ENCODE results near the gene CDKN1A.

CDKN1A gene

DNA sequence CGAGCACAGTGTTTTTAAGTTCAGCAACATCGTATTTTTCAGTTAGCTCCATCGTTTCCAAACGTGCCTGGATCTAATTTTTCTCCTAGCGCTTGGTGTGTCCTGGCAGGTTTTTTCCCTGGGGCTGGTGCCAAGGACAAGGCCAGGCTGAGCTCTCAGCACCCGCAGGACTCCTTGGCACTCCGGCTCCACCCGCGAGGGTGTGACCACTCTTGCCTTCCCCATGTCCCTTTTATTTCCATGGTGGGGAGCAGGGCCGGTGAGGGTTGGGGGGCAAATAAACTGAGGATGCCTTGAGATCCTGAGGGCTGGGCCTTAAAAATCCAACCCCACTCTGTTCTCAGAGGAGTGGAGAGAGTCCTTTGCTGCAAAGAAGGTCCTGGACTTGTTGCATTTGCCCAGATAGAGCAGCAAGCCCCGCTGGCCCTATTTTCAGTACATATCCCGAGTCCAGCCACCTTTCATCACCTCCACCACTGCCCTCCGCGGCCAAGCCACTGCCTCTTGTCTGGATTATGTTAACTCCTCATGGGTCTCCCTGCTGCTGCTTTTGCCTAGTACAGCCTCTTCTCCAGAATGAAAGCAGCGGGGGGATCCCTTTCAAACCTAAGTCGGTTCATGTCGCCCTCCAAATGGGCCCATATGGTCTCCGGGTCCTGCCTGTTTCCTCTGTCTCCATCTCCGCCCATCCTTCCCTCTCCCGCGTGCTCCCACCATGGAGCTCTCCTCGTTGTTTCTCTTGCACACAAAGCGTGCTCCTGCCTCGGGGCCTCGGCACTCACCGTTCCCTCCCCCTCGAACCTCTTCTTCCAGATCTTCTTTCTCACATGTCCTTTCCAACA, 14.6 kb downstream of the CDKN1A start:
- Histone ChIP-seq H2AFZ (ENCODE audit: low read length) (no peak overlapping the region), H3K79me2 (ENCODE audit: low read length) (no peaks in the 10 kb centered on the region), H3K9ac (ENCODE audit: low read length) (no peak overlapping the region), H3K4me1 (ENCODE audit: low read length) (no peaks in the 10 kb centered on the region), H3K36me3 (replicated peaks; ENCODE audit: insufficient read depth, low read length) (no peaks in the 10 kb centered on the region), H3K27me3 (replicated peaks; ENCODE audit: insufficient read depth, low read length) (no peaks in the 10 kb centered on the region), H3K27ac (ENCODE audit: low read length) (no peak overlapping the region), H3K9me3 (replicated peaks; ENCODE audit: insufficient read depth, low read length) (no peaks in the 10 kb centered on the region), H3F3A (ENCODE audit: insufficient read depth, low read length) (no peaks in the 10 kb centered on the region), H3K4me2 (ENCODE audit: low read depth, low read length) (no peak overlapping the region), H3K9me2 (replicated peaks; ENCODE audit: insufficient read depth, low read length) (no peaks in the 10 kb centered on the region), H3K4me3 (ENCODE audit: low read length) (no peak overlapping the region), H4K20me1 (ENCODE audit: insufficient read depth, low read length) (no peaks in the 10 kb centered on the region)
- TF ChIP-seq, protein P1, sequence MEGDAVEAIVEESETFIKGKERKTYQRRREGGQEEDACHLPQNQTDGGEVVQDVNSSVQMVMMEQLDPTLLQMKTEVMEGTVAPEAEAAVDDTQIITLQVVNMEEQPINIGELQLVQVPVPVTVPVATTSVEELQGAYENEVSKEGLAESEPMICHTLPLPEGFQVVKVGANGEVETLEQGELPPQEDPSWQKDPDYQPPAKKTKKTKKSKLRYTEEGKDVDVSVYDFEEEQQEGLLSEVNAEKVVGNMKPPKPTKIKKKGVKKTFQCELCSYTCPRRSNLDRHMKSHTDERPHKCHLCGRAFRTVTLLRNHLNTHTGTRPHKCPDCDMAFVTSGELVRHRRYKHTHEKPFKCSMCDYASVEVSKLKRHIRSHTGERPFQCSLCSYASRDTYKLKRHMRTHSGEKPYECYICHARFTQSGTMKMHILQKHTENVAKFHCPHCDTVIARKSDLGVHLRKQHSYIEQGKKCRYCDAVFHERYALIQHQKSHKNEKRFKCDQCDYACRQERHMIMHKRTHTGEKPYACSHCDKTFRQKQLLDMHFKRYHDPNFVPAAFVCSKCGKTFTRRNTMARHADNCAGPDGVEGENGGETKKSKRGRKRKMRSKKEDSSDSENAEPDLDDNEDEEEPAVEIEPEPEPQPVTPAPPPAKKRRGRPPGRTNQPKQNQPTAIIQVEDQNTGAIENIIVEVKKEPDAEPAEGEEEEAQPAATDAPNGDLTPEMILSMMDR (IDR thresholded peaks at IDR 0.05; ENCODE audit: low read length): no peak
- TF ChIP-seq EZH2 (optimal IDR thresholded peaks at IDR 0.05; ENCODE audit: low read depth, low read length) (no peak), EZH2phosphoT487 (IDR thresholded peaks at IDR 0.05; ENCODE audit: low read length) (no peak)
- DNase-seq: no peak

DNA sequence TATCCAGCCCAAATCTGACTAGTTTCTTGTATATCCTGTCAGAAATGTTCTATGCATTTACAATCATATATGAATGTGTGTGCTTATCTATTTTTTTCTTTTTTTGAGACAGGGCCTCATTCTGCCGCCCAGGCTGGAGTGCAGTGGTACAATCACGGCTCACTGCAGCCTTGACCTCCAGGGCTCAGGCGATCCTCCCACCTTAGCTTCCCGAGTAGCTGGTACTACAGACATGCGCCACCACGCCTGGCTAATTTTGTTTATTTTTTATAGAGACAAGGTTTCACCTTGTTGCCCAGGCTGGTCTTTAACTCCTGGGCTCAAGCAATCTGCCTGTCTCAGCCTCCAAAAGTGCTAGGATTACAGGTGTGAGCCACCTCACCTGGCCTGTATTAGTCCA, 16.1 kb downstream of the CDKN1A start:
- Histone ChIP-seq H4K20me1 (ENCODE audit: insufficient read depth, low read length) (no peaks in the 10 kb centered on the region), H3K4me1 (ENCODE audit: low read length) (no peaks in the 10 kb centered on the region), H3K9ac (ENCODE audit: low read length) (no peak overlapping the region), H3K9me2 (replicated peaks; ENCODE audit: insufficient read depth, low read length) (no peaks in the 10 kb centered on the region), H3K79me2 (ENCODE audit: low read length) (no peaks in the 10 kb centered on the region), H3K27me3 (replicated peaks; ENCODE audit: insufficient read depth, low read length) (no peaks in the 10 kb centered on the region), H3F3A (ENCODE audit: insufficient read depth, low read length) (no peaks in the 10 kb centered on the region), H3K9me3 (replicated peaks; ENCODE audit: insufficient read depth, low read length) (no peaks in the 10 kb centered on the region), H3K36me3 (replicated peaks; ENCODE audit: insufficient read depth, low read length) (no peaks in the 10 kb centered on the region), H3K4me3 (ENCODE audit: low read length) (no peak overlapping the region), H3K4me2 (ENCODE audit: low read depth, low read length) (no peak overlapping the region), H2AFZ (ENCODE audit: low read length) (no peak overlapping the region), H3K27ac (ENCODE audit: low read length) (no peak overlapping the region)
- no peak for DNase-seq
- TF ChIP-seq EZH2 (optimal IDR thresholded peaks at IDR 0.05; ENCODE audit: low read depth, low read length) (no peak), EZH2phosphoT487 (IDR thresholded peaks at IDR 0.05; ENCODE audit: low read length) (no peak)
- TF ChIP-seq, protein P1 (IDR thresholded peaks at IDR 0.05; ENCODE audit: low read length): no peak

- TF ChIP-seq, protein P1 (IDR thresholded peaks at IDR 0.05; ENCODE audit: low read length): no peak
- TF ChIP-seq EZH2 (optimal IDR thresholded peaks at IDR 0.05; ENCODE audit: low read depth, low read length) (no peak), EZH2phosphoT487 (IDR thresholded peaks at IDR 0.05; ENCODE audit: low read length) (no peak)
- Histone ChIP-seq H3K9ac (ENCODE audit: low read length) (no peak overlapping the region), H4K20me1 (ENCODE audit: insufficient read depth, low read length) (no peaks in the 10 kb centered on the region), H3K4me3 (ENCODE audit: low read length) (no peak overlapping the region), H3K36me3 (replicated peaks; ENCODE audit: insufficient read depth, low read length) (no peaks in the 10 kb centered on the region), H3K27ac (ENCODE audit: low read length) (no peak overlapping the region), H3F3A (ENCODE audit: insufficient read depth, low read length) (no peaks in the 10 kb centered on the region), H3K4me1 (ENCODE audit: low read length) (no peaks in the 10 kb centered on the region), H3K4me2 (ENCODE audit: low read depth, low read length) (no peak overlapping the region), H3K9me3 (replicated peaks; ENCODE audit: insufficient read depth, low read length) (no peaks in the 10 kb centered on the region), H3K79me2 (ENCODE audit: low read length) (no peaks in the 10 kb centered on the region), H3K9me2 (replicated peaks; ENCODE audit: insufficient read depth, low read length) (no peaks in the 10 kb centered on the region), H2AFZ (ENCODE audit: low read length) (no peak overlapping the region), H3K27me3 (replicated peaks; ENCODE audit: insufficient read depth, low read length) (no peaks in the 10 kb centered on the region)
- DNase-seq: no peak
Observed at GRCh38 chr6:36695414-36695813, 16.9 kb downstream of the CDKN1A start.

Measured in MM.1S (cell line).